Endodermal cell (in vitro differentiated cells): Measurements from ENCODE around the gene C4orf36. TPM values are rescaled to one million over a fixed set of nuclear protein-coding genes. Genes with fewer than 3 reads are reported as not detected.

ENCODE experiments used
- DNase-seq: peaks from one replicate; pipeline ENCODE4 v3.0.0-alpha.2; 2017
- H3K27ac ChIP-seq: 2 replicates; pipeline ENCODE4 v1.5.1; 2013; ENCODE audit warnings: mild to moderate bottlenecking, low read depth, low read length, moderate library complexity
- H3K27me3 ChIP-seq: 2 replicates; pipeline ENCODE4 v1.6.1; 2013; ENCODE audit warnings: mild to moderate bottlenecking, low read length, moderate library complexity; ENCODE audit not compliant: insufficient read depth, control insufficient read depth, poor library complexity, severe bottlenecking
- H3K36me3 ChIP-seq: 2 replicates; pipeline ENCODE4 v1.7.0; 2013; ENCODE audit warnings: mild to moderate bottlenecking, low read length, moderate library complexity; ENCODE audit not compliant: control insufficient read depth, insufficient read depth
- H3K4me1 ChIP-seq: one replicate; pipeline ENCODE4 v1.7.0; 2013; ENCODE audit warnings: low read length; ENCODE audit not compliant: control insufficient read depth, insufficient read depth
- H3K4me3 ChIP-seq: 2 replicates; pipeline ENCODE4 v1.5.1; 2013; ENCODE audit warnings: mild to moderate bottlenecking, low read length, moderate library complexity
- H3K9ac ChIP-seq: 2 replicates; pipeline ENCODE4 v1.6.1; 2013; ENCODE audit warnings: mild to moderate bottlenecking, low read length, moderate library complexity; ENCODE audit not compliant: poor library complexity, severe bottlenecking; ENCODE audit errors: extremely low read depth
- H3K9me3 ChIP-seq: 2 replicates; pipeline ENCODE4 v1.6.1; 2013; ENCODE audit warnings: mild to moderate bottlenecking, low read length, moderate library complexity; ENCODE audit not compliant: control insufficient read depth
- H3K27ac Mint-ChIP-seq: 2 replicates; pipeline ENCODE4 v1.8.0; 2020; ENCODE audit warnings: mixed read lengths
- H3K27me3 Mint-ChIP-seq: 2 replicates; pipeline ENCODE4 v1.8.0; 2021; ENCODE audit warnings: mild to moderate bottlenecking, mixed read lengths; ENCODE audit not compliant: insufficient read depth
- H3K36me3 Mint-ChIP-seq: 2 replicates; pipeline ENCODE4 v1.8.0; 2020; ENCODE audit warnings: low read depth, mixed read lengths
- H3K4me1 Mint-ChIP-seq: 2 replicates; pipeline ENCODE4 v1.8.0; 2020; ENCODE audit warnings: mixed read lengths
- H3K4me3 Mint-ChIP-seq: 2 replicates; pipeline ENCODE4 v1.8.0; 2020; ENCODE audit warnings: mild to moderate bottlenecking, moderate library complexity, mixed read lengths
- H3K9me3 Mint-ChIP-seq: 2 replicates; pipeline ENCODE4 v1.8.0; 2020; ENCODE audit warnings: mild to moderate bottlenecking, mixed read lengths
- CTCF ChIP-seq: fragments of 200-600 bp; sonication (generic); conservative IDR thresholded peaks from 2 replicates; pipeline ENCODE4 v1.5.0; 2021; ENCODE audit warnings: antibody characterized with exemption, mild to moderate bottlenecking
- WGBS, 2 experiments: methylation state at CpG; one replicate each; pipeline versions ENCODE4 v1.1.5 to v1.1.7; 2013; ENCODE audit warnings: missing lambda C conversion rate in 2 of 2, mixed read lengths in 1 of 2; ENCODE audit not compliant: insufficient coverage in 1 of 2, insufficient read length in 1 of 2; 5-methylcytosine and 5-hydroxymethylcytosine counted together
- total RNA-seq, 2 donors: library from RNA; stranded (reverse); fragmentation: NEBNext Ultra II Directional in 1 of 2; extraction: Animal tissue kit (Norgen Biotek cat#: 25700) in 1 of 2; gene quantifications; 2 replicates in 1 of 2; 3 replicates in 1 of 2; pipeline ENCODE4 v1.2.1, GENCODE V29; 2021

C4orf36 gene
- total RNA-seq, 2 donors from 2014 or later, result 2.2 to 3.7 TPM

GRCh38 chr4:86935566-86935852, 43.3 kb upstream of the C4orf36 start:
- peaks cover 34% of the 10 kb centered on the region for H3K4me1 Mint-ChIP-seq
- Histone ChIP-seq H3K36me3 (peaks cover 7% of the 10 kb centered on the region), H3K4me1 (no peaks in the 10 kb centered on the region), H3K9me3 (no peaks in the 10 kb centered on the region), H3K4me3 (peak overlapping the region; percentile 87), H3K9ac (peak overlapping the region; percentile 85), H3K27ac (no peak overlapping the region), H3K27me3 (no peaks in the 10 kb centered on the region)
- no peaks in the 10 kb centered on the region for H3K27me3 Mint-ChIP-seq
- H3K9me3 Mint-ChIP-seq, result no peaks in the 10 kb centered on the region
- peak overlapping the region; percentile 94 for H3K27ac Mint-ChIP-seq
- peak overlapping the region; percentile 79 for H3K4me3 Mint-ChIP-seq
- no peak for TF ChIP-seq CTCF
- WGBS, 2 experiments, result 1% methylated on average over 16 of the region's 16 CpGs; no CpG with 5 or more reads in 1 of the 2 experiments
- DNase-seq, result no peak
- peaks cover 14% of the 10 kb centered on the region for H3K36me3 Mint-ChIP-seq

DNA sequence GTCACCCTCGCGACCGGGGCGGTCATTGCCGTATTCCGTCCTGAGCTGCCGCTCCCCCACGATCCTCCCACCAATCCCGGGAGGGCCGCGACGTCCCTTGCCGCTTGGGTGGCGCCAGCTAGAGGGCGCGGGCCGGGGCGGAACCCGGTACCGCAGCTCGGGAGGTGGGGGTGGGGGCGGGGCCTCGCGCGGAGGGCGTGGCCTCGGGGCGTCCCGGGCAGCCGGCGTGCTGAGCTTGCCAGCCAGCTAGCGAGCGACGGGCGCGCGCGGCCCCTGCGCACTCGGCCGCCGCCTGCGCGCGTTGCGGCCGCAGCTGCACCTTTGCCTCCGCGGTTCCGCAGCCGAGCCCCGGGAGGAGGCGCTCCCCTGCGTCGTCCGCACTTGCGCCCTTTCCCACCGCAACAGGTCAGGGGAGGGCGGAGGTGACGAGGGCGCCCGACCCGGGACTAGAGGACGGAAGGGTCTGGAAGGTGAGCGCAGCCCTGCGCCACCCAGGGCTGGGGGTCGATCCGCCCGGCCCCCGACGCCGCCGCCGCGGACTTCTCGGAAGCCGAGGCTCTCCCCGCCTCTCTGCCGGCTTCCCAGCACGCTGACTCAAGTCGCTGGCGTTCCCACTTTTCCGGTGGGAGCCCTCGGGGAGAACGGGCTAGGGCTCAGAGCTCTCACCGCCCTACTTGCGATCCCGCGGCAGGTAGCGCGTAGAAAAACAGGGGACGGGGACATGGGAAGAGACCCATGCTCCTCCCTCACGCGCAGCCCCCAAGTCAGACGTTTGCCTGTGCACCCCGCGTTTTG, 42.7 kb upstream of the C4orf36 start, which contains the start of gene AFF1:
Gene AFF1 (plus strand): TSS at position 241 of the 795 bp plus-strand sequence. CDS start 13,523 bp downstream, outside the sequence.
- no peaks in the 10 kb centered on the region for H3K9me3 Mint-ChIP-seq
- H3K4me1 Mint-ChIP-seq, result peaks cover 31% of the 10 kb centered on the region
- peak within 1 kb of the TSS; percentile 79 for H3K4me3 Mint-ChIP-seq
- no peaks in the 10 kb centered on the region for H3K27me3 Mint-ChIP-seq
- DNase-seq, result peak; percentile 98
- peak within 1 kb of the TSS; percentile 89 for H3K4me3 ChIP-seq
- H3K36me3 ChIP-seq, result peaks cover 10% of the 10 kb centered on the region
- no peaks in the 10 kb centered on the region for H3K4me1 ChIP-seq
- WGBS, 2 experiments, result 0 to 3% methylated on average over 29 to 97 of the region's 97 CpGs
- H3K36me3 Mint-ChIP-seq, result peaks cover 13% of the 10 kb centered on the region
- no peaks in the 10 kb centered on the region for H3K27me3 ChIP-seq
- H3K27ac ChIP-seq, result peak within 1 kb of the TSS; percentile 27
- H3K9me3 ChIP-seq, result no peaks in the 10 kb centered on the region
- H3K9ac ChIP-seq, result peak within 1 kb of the TSS; percentile 85
- H3K27ac Mint-ChIP-seq, result peak within 1 kb of the TSS; percentile 94
- peak; percentile 60 for TF ChIP-seq CTCF

GRCh38 chr4:86934147-86934770, 42.0 kb upstream of the C4orf36 start:
- H3K4me3 ChIP-seq, result peak overlapping the region; percentile 89
- H3K36me3 Mint-ChIP-seq, result peaks cover 15% of the 10 kb centered on the region
- H3K36me3 ChIP-seq, result peaks cover 10% of the 10 kb centered on the region
- no peaks in the 10 kb centered on the region for H3K27me3 ChIP-seq
- WGBS, 2 experiments, result 13 to 30% methylated on average over 7 to 15 of the region's 15 CpGs
- peak; percentile 65 for DNase-seq
- H3K9me3 ChIP-seq, result no peaks in the 10 kb centered on the region
- no peaks in the 10 kb centered on the region for H3K9me3 Mint-ChIP-seq
- H3K27ac ChIP-seq, result no peak overlapping the region
- peak overlapping the region; percentile 57 for H3K9ac ChIP-seq
- H3K27me3 Mint-ChIP-seq, result no peaks in the 10 kb centered on the region
- H3K27ac Mint-ChIP-seq, result peak overlapping the region; percentile 90
- H3K4me1 ChIP-seq, result no peaks in the 10 kb centered on the region
- peak overlapping the region; percentile 79 for H3K4me3 Mint-ChIP-seq
- no peak for TF ChIP-seq CTCF
- H3K4me1 Mint-ChIP-seq, result peaks cover 24% of the 10 kb centered on the region
